HepG2 (cell line): ENCODE data around the gene RNF208. TPM values are rescaled to one million over a fixed set of nuclear protein-coding genes. Genes with fewer than 3 reads are reported as not detected.
A peak's percentile ranks its signal among the peaks of the same experiment; 100 is the strongest.

Experiments used
- ARNT2 ChIP-seq: sonication (generic); formaldehyde crosslinking; IDR thresholded peaks from 2 replicates; pipeline ENCODE4 v1.8.0; 2022; ENCODE audit warnings: mild to moderate bottlenecking, low read depth, missing genetic modification reagents, moderate library complexity
- CAMTA2 ChIP-seq: sonication (generic); formaldehyde crosslinking; IDR thresholded peaks from 2 replicates; pipeline ENCODE4 v1.4.0; 2020; ENCODE audit warnings: mild to moderate bottlenecking, missing genetic modification reagents, borderline replicate concordance
- DNMT1 ChIP-seq: sonication (generic); formaldehyde crosslinking; IDR thresholded peaks from 2 replicates; pipeline ENCODE4 v1.5.1; 2020; ENCODE audit warnings: mild to moderate bottlenecking, missing genetic modification reagents
- EEA1 ChIP-seq: sonication (generic); formaldehyde crosslinking; IDR thresholded peaks from 2 replicates; pipeline ENCODE4 v1.5.1; 2020; ENCODE audit warnings: mild to moderate bottlenecking, missing genetic modification reagents, borderline replicate concordance
- HNRNPL ChIP-seq: fragments of 200-400 bp; formaldehyde crosslinking; IDR thresholded peaks from 2 replicates; pipeline ENCODE4 v1.6.1; 2017; ENCODE audit warnings: mild to moderate bottlenecking, low read depth, low read length
- PHF21A ChIP-seq: sonication (generic); formaldehyde crosslinking; IDR thresholded peaks from 2 replicates; pipeline ENCODE4 v1.5.0; 2020; ENCODE audit warnings: mild to moderate bottlenecking, missing genetic modification reagents
- RBM39 ChIP-seq: fragments of 200-400 bp; formaldehyde crosslinking; IDR thresholded peaks from one replicate; pipeline ENCODE4 v1.6.1; 2018; ENCODE audit warnings: antibody characterized with exemption, mild to moderate bottlenecking, low read depth, low read length; ENCODE audit not compliant: poor library complexity, severe bottlenecking
- YEATS4 ChIP-seq: sonication (generic); formaldehyde crosslinking; IDR thresholded peaks from 2 replicates; pipeline ENCODE4 v1.4.0; 2020; ENCODE audit warnings: missing genetic modification reagents, borderline replicate concordance
- ZFP36L1 ChIP-seq: sonication (generic); formaldehyde crosslinking; IDR thresholded peaks from 2 replicates; pipeline ENCODE4 v1.8.0; 2022; ENCODE audit warnings: mild to moderate bottlenecking, missing genetic modification reagents, moderate library complexity
- ZFP37 ChIP-seq: sonication (generic); formaldehyde crosslinking; IDR thresholded peaks from 2 replicates; pipeline ENCODE4 v1.4.0; 2020; ENCODE audit warnings: missing genetic modification reagents, borderline replicate concordance
- ZNF30 ChIP-seq: sonication (generic); formaldehyde crosslinking; IDR thresholded peaks from 2 replicates; pipeline ENCODE4 v1.5.0; 2020; ENCODE audit warnings: mild to moderate bottlenecking, missing genetic modification reagents
- ZNF75D ChIP-seq: sonication (generic); formaldehyde crosslinking; IDR thresholded peaks from 2 replicates; pipeline ENCODE4 v1.8.1; 2023; ENCODE audit warnings: missing genetic modification reagents, mild to moderate bottlenecking, borderline replicate concordance
- ZNF781 ChIP-seq: sonication (generic); formaldehyde crosslinking; IDR thresholded peaks from 2 replicates; pipeline ENCODE4 v1.5.1; 2020; ENCODE audit warnings: borderline replicate concordance, mild to moderate bottlenecking, missing genetic modification reagents; ENCODE audit errors: not compliant biosample characterization
- ZNF841 ChIP-seq: sonication (generic); formaldehyde crosslinking; IDR thresholded peaks from 2 replicates; pipeline ENCODE4 v1.8.1; 2023; ENCODE audit warnings: missing genetic modification reagents, borderline replicate concordance
- polyA plus RNA-seq, 8 experiments: library from polyadenylated mRNA; depleted of rRNA in 3 of 8; stranded (reverse) in 7 of 8; unstranded in 1 of 8; fragments of >200 nt; fragmentation: Illumina TruSeq in 4 of 8; extraction: Trizol in 4 of 8; gene quantifications; 2 replicates each; pipeline versions ENCODE4 v1.2.1 to v1.2.3, GENCODE V29; 2011 to 2016; ENCODE audit warnings: low read depth in 4 of 8, missing spikeins in 1 of 8, mixed read lengths in 1 of 8; ENCODE audit not compliant: insufficient read depth in 1 of 8
- total RNA-seq, 5 experiments: library from RNA; depleted of rRNA; stranded (reverse); fragments of >200 nt; fragmentation: Illumina TruSeq; extraction: Trizol; gene quantifications; 2 replicates each; pipeline ENCODE4 v1.2.3, GENCODE V29; 2016; ENCODE audit warnings: low read depth in 1 of 5
- TF ChIP-seq, protein P1 (sequence below): sonication (generic); formaldehyde crosslinking; IDR thresholded peaks from 2 replicates; pipeline ENCODE4 v1.4.0; 2020; ENCODE audit warnings: missing genetic modification reagents
- TF ChIP-seq, protein P2 (sequence below): sonication (generic); formaldehyde crosslinking; IDR thresholded peaks from 2 replicates; pipeline ENCODE4 v1.4.0; 2020; ENCODE audit warnings: missing genetic modification reagents
- TF ChIP-seq, protein P3 (sequence below): sonication (generic); formaldehyde crosslinking; IDR thresholded peaks from 2 replicates; pipeline ENCODE4 v1.4.0; 2020; ENCODE audit warnings: missing genetic modification reagents, low read depth, mild to moderate bottlenecking, borderline replicate concordance
- TF ChIP-seq, protein P4 (sequence below): sonication (generic); formaldehyde crosslinking; IDR thresholded peaks from 2 replicates; pipeline ENCODE4 v1.5.0; 2020; ENCODE audit warnings: mild to moderate bottlenecking, missing genetic modification reagents

RNF208 gene
- total and polyA plus RNA-seq, 2 of the 13 experiments (the other 11 are each of a cell fraction or from before 2014, with no cell fraction given), result 1.6 to 2.1 TPM

DNA sequence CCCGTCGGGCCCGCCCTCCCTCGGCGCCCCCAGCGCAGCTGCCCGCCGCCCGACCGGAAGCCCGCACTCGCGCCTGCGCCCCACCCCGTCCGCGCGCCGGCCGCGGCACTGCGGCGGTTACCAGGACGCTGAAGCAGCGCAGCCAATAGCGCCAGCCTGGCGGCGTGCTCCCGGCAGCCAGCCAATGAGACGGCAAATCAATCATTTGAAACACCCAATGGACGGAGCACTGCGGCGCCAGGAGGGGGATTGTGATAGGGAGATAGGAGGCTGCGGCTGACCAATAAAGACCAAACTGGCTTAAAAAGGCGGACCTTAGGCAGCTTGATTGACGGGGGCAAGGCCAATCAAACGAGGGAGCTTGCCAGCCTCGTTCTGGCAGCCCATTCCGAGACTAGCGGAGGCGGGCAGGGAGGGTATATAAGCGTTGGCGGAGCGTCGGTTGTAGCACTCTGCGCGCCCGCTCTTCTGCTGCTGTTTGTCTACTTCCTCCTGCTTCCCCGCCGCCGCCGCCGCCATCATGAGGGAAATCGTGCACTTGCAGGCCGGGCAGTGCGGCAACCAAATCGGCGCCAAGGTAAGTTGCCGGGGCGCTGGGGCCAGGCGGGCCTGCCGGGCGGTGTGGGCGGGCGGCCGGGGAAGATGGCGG, 18.9 kb upstream of the RNF208 start, which contains the start of gene TUBB4B (continued):
- TF ChIP-seq, protein P1, sequence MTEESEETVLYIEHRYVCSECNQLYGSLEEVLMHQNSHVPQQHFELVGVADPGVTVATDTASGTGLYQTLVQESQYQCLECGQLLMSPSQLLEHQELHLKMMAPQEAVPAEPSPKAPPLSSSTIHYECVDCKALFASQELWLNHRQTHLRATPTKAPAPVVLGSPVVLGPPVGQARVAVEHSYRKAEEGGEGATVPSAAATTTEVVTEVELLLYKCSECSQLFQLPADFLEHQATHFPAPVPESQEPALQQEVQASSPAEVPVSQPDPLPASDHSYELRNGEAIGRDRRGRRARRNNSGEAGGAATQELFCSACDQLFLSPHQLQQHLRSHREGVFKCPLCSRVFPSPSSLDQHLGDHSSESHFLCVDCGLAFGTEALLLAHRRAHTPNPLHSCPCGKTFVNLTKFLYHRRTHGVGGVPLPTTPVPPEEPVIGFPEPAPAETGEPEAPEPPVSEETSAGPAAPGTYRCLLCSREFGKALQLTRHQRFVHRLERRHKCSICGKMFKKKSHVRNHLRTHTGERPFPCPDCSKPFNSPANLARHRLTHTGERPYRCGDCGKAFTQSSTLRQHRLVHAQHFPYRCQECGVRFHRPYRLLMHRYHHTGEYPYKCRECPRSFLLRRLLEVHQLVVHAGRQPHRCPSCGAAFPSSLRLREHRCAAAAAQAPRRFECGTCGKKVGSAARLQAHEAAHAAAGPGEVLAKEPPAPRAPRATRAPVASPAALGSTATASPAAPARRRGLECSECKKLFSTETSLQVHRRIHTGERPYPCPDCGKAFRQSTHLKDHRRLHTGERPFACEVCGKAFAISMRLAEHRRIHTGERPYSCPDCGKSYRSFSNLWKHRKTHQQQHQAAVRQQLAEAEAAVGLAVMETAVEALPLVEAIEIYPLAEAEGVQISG (CRISPR knock-in tag), result peak; percentile 63; the same call in 1 of the 2 replicates
- TF ChIP-seq YEATS4 (CRISPR knock-in tag), result 0 out of 2 replicates have a peak, but pooled peaks have one; percentile 7
- no peak for TF ChIP-seq EEA1
- TF ChIP-seq CAMTA2, result no peak
- TF ChIP-seq HNRNPL, result peak; percentile 80; the same call in 1 of the 2 replicates
- no peak for TF ChIP-seq DNMT1 (CRISPR knock-in tag)
- TF ChIP-seq, protein P2, sequence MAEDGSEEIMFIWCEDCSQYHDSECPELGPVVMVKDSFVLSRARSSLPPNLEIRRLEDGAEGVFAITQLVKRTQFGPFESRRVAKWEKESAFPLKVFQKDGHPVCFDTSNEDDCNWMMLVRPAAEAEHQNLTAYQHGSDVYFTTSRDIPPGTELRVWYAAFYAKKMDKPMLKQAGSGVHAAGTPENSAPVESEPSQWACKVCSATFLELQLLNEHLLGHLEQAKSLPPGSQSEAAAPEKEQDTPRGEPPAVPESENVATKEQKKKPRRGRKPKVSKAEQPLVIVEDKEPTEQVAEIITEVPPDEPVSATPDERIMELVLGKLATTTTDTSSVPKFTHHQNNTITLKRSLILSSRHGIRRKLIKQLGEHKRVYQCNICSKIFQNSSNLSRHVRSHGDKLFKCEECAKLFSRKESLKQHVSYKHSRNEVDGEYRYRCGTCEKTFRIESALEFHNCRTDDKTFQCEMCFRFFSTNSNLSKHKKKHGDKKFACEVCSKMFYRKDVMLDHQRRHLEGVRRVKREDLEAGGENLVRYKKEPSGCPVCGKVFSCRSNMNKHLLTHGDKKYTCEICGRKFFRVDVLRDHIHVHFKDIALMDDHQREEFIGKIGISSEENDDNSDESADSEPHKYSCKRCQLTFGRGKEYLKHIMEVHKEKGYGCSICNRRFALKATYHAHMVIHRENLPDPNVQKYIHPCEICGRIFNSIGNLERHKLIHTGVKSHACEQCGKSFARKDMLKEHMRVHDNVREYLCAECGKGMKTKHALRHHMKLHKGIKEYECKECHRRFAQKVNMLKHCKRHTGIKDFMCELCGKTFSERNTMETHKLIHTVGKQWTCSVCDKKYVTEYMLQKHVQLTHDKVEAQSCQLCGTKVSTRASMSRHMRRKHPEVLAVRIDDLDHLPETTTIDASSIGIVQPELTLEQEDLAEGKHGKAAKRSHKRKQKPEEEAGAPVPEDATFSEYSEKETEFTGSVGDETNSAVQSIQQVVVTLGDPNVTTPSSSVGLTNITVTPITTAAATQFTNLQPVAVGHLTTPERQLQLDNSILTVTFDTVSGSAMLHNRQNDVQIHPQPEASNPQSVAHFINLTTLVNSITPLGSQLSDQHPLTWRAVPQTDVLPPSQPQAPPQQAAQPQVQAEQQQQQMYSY (CRISPR knock-in tag), result no peak
- peak; percentile 60 for TF ChIP-seq ZNF781 (CRISPR knock-in tag)
- TF ChIP-seq ZNF30 (CRISPR knock-in tag), result no peak
- TF ChIP-seq, protein P3, sequence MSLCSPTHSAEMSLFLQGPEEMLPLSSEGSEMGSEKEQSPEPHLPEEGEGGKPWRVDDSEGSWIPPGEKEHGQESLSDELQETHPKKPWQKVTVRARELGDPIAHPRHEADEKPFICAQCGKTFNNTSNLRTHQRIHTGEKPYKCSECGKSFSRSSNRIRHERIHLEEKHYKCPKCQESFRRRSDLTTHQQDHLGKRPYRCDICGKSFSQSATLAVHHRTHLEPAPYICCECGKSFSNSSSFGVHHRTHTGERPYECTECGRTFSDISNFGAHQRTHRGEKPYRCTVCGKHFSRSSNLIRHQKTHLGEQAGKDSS (CRISPR knock-in tag), result no peak
- no peak for TF ChIP-seq ZFP36L1
- no peak; the same call in 1 of the 2 replicates for TF ChIP-seq PHF21A
- TF ChIP-seq, protein P4, sequence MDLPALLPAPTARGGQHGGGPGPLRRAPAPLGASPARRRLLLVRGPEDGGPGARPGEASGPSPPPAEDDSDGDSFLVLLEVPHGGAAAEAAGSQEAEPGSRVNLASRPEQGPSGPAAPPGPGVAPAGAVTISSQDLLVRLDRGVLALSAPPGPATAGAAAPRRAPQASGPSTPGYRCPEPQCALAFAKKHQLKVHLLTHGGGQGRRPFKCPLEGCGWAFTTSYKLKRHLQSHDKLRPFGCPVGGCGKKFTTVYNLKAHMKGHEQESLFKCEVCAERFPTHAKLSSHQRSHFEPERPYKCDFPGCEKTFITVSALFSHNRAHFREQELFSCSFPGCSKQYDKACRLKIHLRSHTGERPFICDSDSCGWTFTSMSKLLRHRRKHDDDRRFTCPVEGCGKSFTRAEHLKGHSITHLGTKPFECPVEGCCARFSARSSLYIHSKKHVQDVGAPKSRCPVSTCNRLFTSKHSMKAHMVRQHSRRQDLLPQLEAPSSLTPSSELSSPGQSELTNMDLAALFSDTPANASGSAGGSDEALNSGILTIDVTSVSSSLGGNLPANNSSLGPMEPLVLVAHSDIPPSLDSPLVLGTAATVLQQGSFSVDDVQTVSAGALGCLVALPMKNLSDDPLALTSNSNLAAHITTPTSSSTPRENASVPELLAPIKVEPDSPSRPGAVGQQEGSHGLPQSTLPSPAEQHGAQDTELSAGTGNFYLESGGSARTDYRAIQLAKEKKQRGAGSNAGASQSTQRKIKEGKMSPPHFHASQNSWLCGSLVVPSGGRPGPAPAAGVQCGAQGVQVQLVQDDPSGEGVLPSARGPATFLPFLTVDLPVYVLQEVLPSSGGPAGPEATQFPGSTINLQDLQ, result peak; percentile 52; the same call in 1 of the 2 replicates
- peak; percentile 5; the same call in 1 of the 2 replicates for TF ChIP-seq ARNT2
- no peak for TF ChIP-seq ZNF75D (CRISPR knock-in tag)
- TF ChIP-seq ZFP37 (CRISPR knock-in tag), result 0 out of 2 replicates have a peak, but pooled peaks have one; percentile 60
- TF ChIP-seq ZNF841 (CRISPR knock-in tag), result peak; percentile 22; the same call in 1 of the 2 replicates
- peak; percentile 95 for TF ChIP-seq RBM39
